Body of pancreas (tissue), 4 donors: ENCODE data around the gene DGKI.

Experiments used
- POLR2A ChIP-seq, 3 donors: fragments of 450-650 bp; IDR thresholded peaks; one replicate each; pipeline ENCODE4 v1.6.1; 2016; ENCODE audit warnings: antibody characterized with exemption in 3 of 3, mild to moderate bottlenecking in 2 of 3
- TF ChIP-seq, protein P1 (sequence below), 7 experiments: fragments of 450-650 bp in 4 of 7; fragments of 200-600 bp in 3 of 7; sonication (generic) in 3 of 7; IDR thresholded peaks; one replicate each; pipeline ENCODE4 v1.5.1; 2016 to 2019; ENCODE audit warnings: antibody characterized with exemption in 7 of 7

GRCh38 chr7:137670222-137671064 is 176.3 kb downstream of the DGKI start:
- TF ChIP-seq, protein P1, sequence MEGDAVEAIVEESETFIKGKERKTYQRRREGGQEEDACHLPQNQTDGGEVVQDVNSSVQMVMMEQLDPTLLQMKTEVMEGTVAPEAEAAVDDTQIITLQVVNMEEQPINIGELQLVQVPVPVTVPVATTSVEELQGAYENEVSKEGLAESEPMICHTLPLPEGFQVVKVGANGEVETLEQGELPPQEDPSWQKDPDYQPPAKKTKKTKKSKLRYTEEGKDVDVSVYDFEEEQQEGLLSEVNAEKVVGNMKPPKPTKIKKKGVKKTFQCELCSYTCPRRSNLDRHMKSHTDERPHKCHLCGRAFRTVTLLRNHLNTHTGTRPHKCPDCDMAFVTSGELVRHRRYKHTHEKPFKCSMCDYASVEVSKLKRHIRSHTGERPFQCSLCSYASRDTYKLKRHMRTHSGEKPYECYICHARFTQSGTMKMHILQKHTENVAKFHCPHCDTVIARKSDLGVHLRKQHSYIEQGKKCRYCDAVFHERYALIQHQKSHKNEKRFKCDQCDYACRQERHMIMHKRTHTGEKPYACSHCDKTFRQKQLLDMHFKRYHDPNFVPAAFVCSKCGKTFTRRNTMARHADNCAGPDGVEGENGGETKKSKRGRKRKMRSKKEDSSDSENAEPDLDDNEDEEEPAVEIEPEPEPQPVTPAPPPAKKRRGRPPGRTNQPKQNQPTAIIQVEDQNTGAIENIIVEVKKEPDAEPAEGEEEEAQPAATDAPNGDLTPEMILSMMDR (IDR thresholded peaks at IDR 0.05) = no peak
- no peak for TF ChIP-seq POLR2A (IDR thresholded peaks at IDR 0.05)
